Measurements from ENCODE around the gene KMT5C.

The KMT5C gene

GRCh38 chr19:55386493-55386971, 46.9 kb downstream of the KMT5C start:
- no peak for DNase-seq (ENCODE audit: low spot score)

GRCh38 chr19:55387736-55388497, 48.2 kb downstream of the KMT5C start:
- DNase-seq (ENCODE audit: low spot score) = no peak

- no peak for DNase-seq (ENCODE audit: low spot score)
These were observed 50.0 kb downstream of the KMT5C start for GRCh38 chr19:55389386-55390317.

GRCh38 chr19:55390461-55390880, 50.8 kb downstream of the KMT5C start:
- DNase-seq (ENCODE audit: low spot score) = no peak

- no peak for DNase-seq (ENCODE audit: low spot score)
These were observed 51.6 kb downstream of the KMT5C start for GRCh38 chr19:55391191-55391670.

GRCh38 chr19:55391702-55392615, 52.3 kb downstream of the KMT5C start:
- no peak for DNase-seq (ENCODE audit: low spot score)

- DNase-seq (ENCODE audit: low spot score) = no peak
These were observed 53.4 kb downstream of the KMT5C start for GRCh38 chr19:55392820-55393761.

Data from CD4-positive, alpha-beta T cell treated with Interleukin-6 at 100 ng/mL for 8 hours (primary cell).